ENCODE data around the gene DAW1.

- no peak for TF ChIP-seq CTCF (IDR thresholded peaks at IDR 0.05)
- TF ChIP-seq POLR2A (IDR thresholded peaks at IDR 0.05), result no peak
Observed at GRCh38 chr2:227933884-227934283, 62.5 kb downstream of the DAW1 start.

Data from esophagus squamous epithelium (tissue), 4 donors.